Peyer's patch (tissue), 4 donors: ENCODE measurements around the gene HK2. TPM values are rescaled to one million over a fixed set of nuclear protein-coding genes. Genes with fewer than 3 reads are reported as not detected.

Experiments used
- DNase-seq, 3 donors: peaks; one replicate each; pipeline ENCODE4 v3.0.0-alpha.2; 2017 to 2019
- H3K27ac ChIP-seq, 4 donors: fragments of 200-600 bp; sonication (generic); one replicate each; pipeline ENCODE4 v1.5.1; 2016 to 2019
- H3K27me3 ChIP-seq, 2 donors: fragments of 200-600 bp; sonication (generic); one replicate each; pipeline ENCODE4 v1.5.1; 2019
- H3K36me3 ChIP-seq, 3 donors: fragments of 200-600 bp; sonication (generic); one replicate each; pipeline ENCODE4 v1.5.1; 2016 to 2019
- H3K4me1 ChIP-seq, 4 donors: fragments of 200-600 bp; sonication (generic); one replicate each; pipeline ENCODE4 v1.5.1; 2016 to 2019
- H3K4me3 ChIP-seq, 4 donors: fragments of 200-600 bp; sonication (generic); 1 replicate in 3 of 4; 2 replicates in 1 of 4; pipeline ENCODE4 v1.5.1; 2016 to 2019; ENCODE audit warnings: mild to moderate bottlenecking in 1 of 4
- H3K9me3 ChIP-seq, 4 donors: fragments of 200-600 bp; sonication (generic); one replicate each; pipeline ENCODE4 v1.5.1; 2016 to 2019; ENCODE audit warnings: mild to moderate bottlenecking in 1 of 4
- CTCF ChIP-seq, 6 experiments: fragments of 450-650 bp in 4 of 6; fragments of 200-600 bp in 2 of 6; sonication (generic) in 1 of 6; IDR thresholded peaks; one replicate each; pipeline ENCODE4 v1.5.1; 2017 to 2019; ENCODE audit warnings: antibody characterized with exemption in 6 of 6, mild to moderate bottlenecking in 3 of 6, moderate library complexity in 1 of 6
- POLR2A ChIP-seq, 2 donors: fragments of 450-650 bp; IDR thresholded peaks; one replicate each; pipeline ENCODE4 v1.5.1; 2017; ENCODE audit warnings: antibody characterized with exemption in 2 of 2, mild to moderate bottlenecking in 2 of 2, moderate library complexity in 2 of 2
- total RNA-seq, 4 donors: library from RNA; depleted of rRNA; stranded (reverse); fragments of >200 nt; gene quantifications; one replicate each; pipeline ENCODE4 v1.1.0, GENCODE V29; 2016

Gene HK2
- total RNA-seq, 4 donors from 2014 or later: 9.9 to 39.9 (median 24.8) TPM

- Histone ChIP-seq H3K4me1 (no peaks in the 10 kb centered on the region), H3K27me3 (no peaks in the 10 kb centered on the region), H3K27ac (no peak overlapping the region), H3K4me3 (no peak overlapping the region), H3K36me3 (peaks cover 0 to 64% (median 0%) of the 10 kb centered on the region in 3 donors), H3K9me3 (no peaks in the 10 kb centered on the region)
- no peak for TF ChIP-seq POLR2A (IDR thresholded peaks at IDR 0.05)
- no peak for TF ChIP-seq CTCF (IDR thresholded peaks at IDR 0.05)
- no peak for DNase-seq
These were observed 44.0 kb downstream of the HK2 start for GRCh38 chr2:74877781-74878433.

- TF ChIP-seq CTCF (IDR thresholded peaks at IDR 0.05) (no peak), POLR2A (IDR thresholded peaks at IDR 0.05) (no peak)
- peaks cover 0 to 64% (median 0%) of the 10 kb centered on the region in 3 donors for H3K36me3 ChIP-seq
- H3K4me1 ChIP-seq: no peaks in the 10 kb centered on the region
- no peaks in the 10 kb centered on the region for H3K27me3 ChIP-seq
- no peak overlapping the region for H3K4me3 ChIP-seq
- no peaks in the 10 kb centered on the region for H3K9me3 ChIP-seq
- H3K27ac ChIP-seq: no peak overlapping the region
- DNase-seq: no peak
These were observed 44.6 kb downstream of the HK2 start for GRCh38 chr2:74878551-74878950.

- Histone ChIP-seq H3K9me3 (no peaks in the 10 kb centered on the region), H3K27ac (no peak overlapping the region), H3K4me1 (no peaks in the 10 kb centered on the region), H3K36me3 (peaks cover 0 to 67% (median 0%) of the 10 kb centered on the region in 3 donors), H3K27me3 (no peaks in the 10 kb centered on the region), H3K4me3 (no peak overlapping the region)
- no peak for DNase-seq
- TF ChIP-seq CTCF (IDR thresholded peaks at IDR 0.05) (no peak), POLR2A (IDR thresholded peaks at IDR 0.05) (no peak)
These were observed 46.3 kb downstream of the HK2 start for GRCh38 chr2:74880054-74880728.

GRCh38 chr2:74881176-74881575 lies 47.2 kb downstream of the HK2 start:
- DNase-seq: no peak
- Histone ChIP-seq H3K27me3 (no peaks in the 10 kb centered on the region), H3K4me1 (no peaks in the 10 kb centered on the region), H3K36me3 (peaks cover 0 to 71% (median 0%) of the 10 kb centered on the region in 3 donors), H3K9me3 (no peaks in the 10 kb centered on the region), H3K27ac (no peak overlapping the region), H3K4me3 (no peak overlapping the region)
- TF ChIP-seq POLR2A (IDR thresholded peaks at IDR 0.05) (no peak), CTCF (IDR thresholded peaks at IDR 0.05) (no peak)

- Histone ChIP-seq H3K4me3 (no peak overlapping the region), H3K4me1 (no peaks in the 10 kb centered on the region), H3K27me3 (no peaks in the 10 kb centered on the region), H3K36me3 (peaks cover 0 to 76% (median 0%) of the 10 kb centered on the region in 3 donors), H3K9me3 (no peaks in the 10 kb centered on the region), H3K27ac (no peak overlapping the region)
- no peak for TF ChIP-seq POLR2A (IDR thresholded peaks at IDR 0.05)
- TF ChIP-seq CTCF (IDR thresholded peaks at IDR 0.05): no peak
- no peak for DNase-seq
These were observed 47.8 kb downstream of the HK2 start for GRCh38 chr2:74881626-74882298.
